ENCODE measurements around the gene MEX3C.

GRCh38 chr18:51236225-51236624 lies 38.7 kb upstream of the MEX3C start:
- no peak for TF ChIP-seq CTCF (IDR thresholded peaks at IDR 0.05)
- no peak for TF ChIP-seq POLR2A (IDR thresholded peaks at IDR 0.05)

Data from adrenal gland (tissue), 5 donors.